Activated CD8-positive, alpha-beta memory T cell treated with anti-CD3 and anti-CD28 coated beads for 1 hour (primary cell): Measurements from ENCODE around the gene SUFU.

Experiments
- DNase-seq, 2 donors: peaks; one replicate each; pipeline ENCODE4 v3.0.0-alpha.2; 2020; ENCODE audit warnings: low read depth in 1 of 2; ENCODE audit errors: extremely low read depth in 1 of 2

The SUFU gene

GRCh38 chr10:102593074-102593803 is 89.5 kb downstream of the SUFU start:
- no peak for DNase-seq

GRCh38 chr10:102593804-102594079 is 90.0 kb downstream of the SUFU start:
- DNase-seq: no peak

GRCh38 chr10:102595293-102595692 is 91.5 kb downstream of the SUFU start:
- DNase-seq: no peak

GRCh38 chr10:102595897-102596296 is 92.1 kb downstream of the SUFU start:
- no peak for DNase-seq

- no peak for DNase-seq
These were observed 92.8 kb downstream of the SUFU start for GRCh38 chr10:102596506-102596971.

- no peak for DNase-seq
These were observed 93.6 kb downstream of the SUFU start for GRCh38 chr10:102597131-102597991.

GRCh38 chr10:102598243-102598642 is 94.5 kb downstream of the SUFU start:
- DNase-seq: no peak

GRCh38 chr10:102599565-102600327 is 96.0 kb downstream of the SUFU start:
- DNase-seq: no peak

GRCh38 chr10:102600816-102601215 is 97.0 kb downstream of the SUFU start:
- DNase-seq: no peak

- no peak for DNase-seq
These were observed 97.9 kb downstream of the SUFU start for GRCh38 chr10:102601639-102602038.

GRCh38 chr10:102602272-102603045 is 98.7 kb downstream of the SUFU start:
- DNase-seq: no peak

- no peak for DNase-seq
These were observed 100.2 kb downstream of the SUFU start for GRCh38 chr10:102603946-102604345.

GRCh38 chr10:102604439-102604841 is 100.7 kb downstream of the SUFU start:
- no peak for DNase-seq

- no peak for DNase-seq
These were observed 101.9 kb downstream of the SUFU start for GRCh38 chr10:102605712-102606111.

GRCh38 chr10:102608487-102608886 is 104.7 kb downstream of the SUFU start:
- no peak for DNase-seq

GRCh38 chr10:102610441-102610887 is 106.7 kb downstream of the SUFU start:
- no peak for DNase-seq

- DNase-seq: no peak
These were observed 107.8 kb downstream of the SUFU start for GRCh38 chr10:102611514-102612087.

GRCh38 chr10:102612964-102613275 is 109.1 kb downstream of the SUFU start:
- DNase-seq: peak; percentile 26 to 60

- DNase-seq: no peak
These were observed 109.5 kb downstream of the SUFU start for GRCh38 chr10:102613286-102613685.

GRCh38 chr10:102613785-102614184 is 110.0 kb downstream of the SUFU start:
- no peak for DNase-seq
